K562 (cell line): ENCODE measurements around the gene PSMD4. TPM values are rescaled to one million over a fixed set of nuclear protein-coding genes. Genes with fewer than 3 reads are reported as not detected.

ENCODE experiments used
- KDM4B ChIP-seq, 2 experiments: fragments of 450-650 bp in 1 of 2; sonication (generic) in 1 of 2; IDR thresholded peaks; 2 replicates each; pipeline ENCODE4 v1.6.1; 2016 to 2017; ENCODE audit warnings: borderline replicate concordance in 2 of 2, antibody characterized with exemption in 1 of 2, low read depth in 1 of 2, mild to moderate bottlenecking in 1 of 2
- KHSRP ChIP-seq: fragments of 450-650 bp; IDR thresholded peaks from 2 replicates; pipeline ENCODE4 v1.6.1; 2017
- MBD2 ChIP-seq: sonication (generic); IDR thresholded peaks from 2 replicates; pipeline ENCODE4 v1.6.1; 2016; ENCODE audit warnings: low read depth, borderline replicate concordance
- NBN ChIP-seq: fragments of 450-650 bp; IDR thresholded peaks from 2 replicates; pipeline ENCODE4 v1.6.1; 2016; ENCODE audit warnings: low read depth, mild to moderate bottlenecking
- POLR3A ChIP-seq: IDR thresholded peaks from 2 replicates; pipeline ENCODE4 v1.6.1; 2011; ENCODE audit warnings: borderline replicate concordance, mild to moderate bottlenecking, moderate library complexity; ENCODE audit not compliant: insufficient read length, insufficient read depth; ENCODE audit errors: extremely low read depth
- RAD21 ChIP-seq, 2 experiments: fragments of 250-450 bp in 1 of 2; fragments of 450-650 bp in 1 of 2; sonication (Bioruptor Pico) in 1 of 2; formaldehyde crosslinking in 1 of 2; IDR thresholded peaks in 1 of 2; conservative IDR thresholded peaks in 1 of 2; 2 replicates each; pipeline versions ENCODE4 v1.4.0 to v1.8.0; 2020 to 2022; ENCODE audit warnings: mild to moderate bottlenecking in 2 of 2, moderate library complexity in 1 of 2
- RBM17 ChIP-seq: fragments of 200-400 bp; formaldehyde crosslinking; IDR thresholded peaks from 2 replicates; pipeline ENCODE4 v1.6.1; 2017; ENCODE audit warnings: low read depth, mild to moderate bottlenecking, low read length, borderline replicate concordance
- RNF219 ChIP-seq: fragments of 250-450 bp; sonication (Bioruptor Pico); IDR thresholded peaks from 2 replicates; pipeline ENCODE4 v1.5.0; 2022; ENCODE audit warnings: mild to moderate bottlenecking
- SAP30 ChIP-seq: fragments of 200-600 bp; sonication (generic); IDR thresholded peaks from 2 replicates; pipeline ENCODE4 v1.6.1; 2012; ENCODE audit warnings: borderline replicate concordance, low read depth, mild to moderate bottlenecking, moderate library complexity, low read length, control low read depth, inconsistent platforms; ENCODE audit not compliant: insufficient read depth, poor library complexity, severe bottlenecking
- TCF7 ChIP-seq: sonication (generic); IDR thresholded peaks from 2 replicates; pipeline ENCODE4 v1.6.1; 2016; ENCODE audit warnings: antibody characterized with exemption, borderline replicate concordance
- TCFL5 ChIP-seq: fragments of 250-450 bp; sonication (Bioruptor Pico); conservative IDR thresholded peaks from 2 replicates; pipeline ENCODE4 v1.6.1; 2021; ENCODE audit warnings: mild to moderate bottlenecking, moderate library complexity, matching md5 sums
- THRA ChIP-seq: fragments of 450-650 bp; IDR thresholded peaks from 2 replicates; pipeline ENCODE4 v1.6.1; 2017; ENCODE audit warnings: mild to moderate bottlenecking, moderate library complexity
- ZNF431 ChIP-seq: sonication (generic); formaldehyde crosslinking; IDR thresholded peaks from 2 replicates; pipeline ENCODE4 v1.8.0; 2022; ENCODE audit warnings: mild to moderate bottlenecking, missing genetic modification reagents
- ZNF592 ChIP-seq: fragments of 450-650 bp; IDR thresholded peaks from 2 replicates; pipeline ENCODE4 v1.6.1; 2017; ENCODE audit warnings: antibody characterized with exemption, mild to moderate bottlenecking
- ZNF609 ChIP-seq: sonication (generic); formaldehyde crosslinking; IDR thresholded peaks from 2 replicates; pipeline ENCODE4 v1.8.1; 2023; ENCODE audit warnings: missing genetic modification reagents, mild to moderate bottlenecking, borderline replicate concordance
- polyA plus RNA-seq, 8 experiments: library from polyadenylated mRNA; depleted of rRNA in 4 of 8; stranded (reverse) in 5 of 8; unstranded in 3 of 8; fragments of >200 nt; fragmentation: Nextera tagmentation in 2 of 8; fragmentation: Illumina TruSeq in 1 of 8; extraction: Ambion mirVana in 2 of 8; extraction: Trizol in 1 of 8; gene quantifications; 2 replicates each; pipeline versions ENCODE4 v1.2.1 to v1.2.3, GENCODE V29; 2011 to 2014; ENCODE audit warnings: inconsistent platforms in 1 of 8, missing spikeins in 1 of 8
- total RNA-seq, 7 experiments: library from RNA; depleted of rRNA in 6 of 7; stranded (reverse); fragments of >200 nt in 6 of 7; fragmentation: Illumina TruSeq in 2 of 7; extraction: Trizol in 2 of 7; gene quantifications; 2 replicates each; pipeline versions ENCODE4 v1.2.1 to v1.2.3, GENCODE V29; 2011 to 2021; ENCODE audit warnings: low replicate concordance in 1 of 7

PSMD4 gene
- total and polyA plus RNA-seq, 9 of the 15 experiments (the other 6 are each of a cell fraction or from before 2014, with no cell fraction given): 194 to 353 (median 295) TPM

- TF ChIP-seq RNF219 (no peak), TCF7 (no peak), POLR3A (no peak), ZNF609 (no peak), KDM4B (IDR thresholded peaks at IDR 0.05; ENCODE audit: borderline replicate concordance in 2 of 2, low read depth in 1 of 2) (no peak), ZNF592 (no peak), RAD21 (CRISPR knock-in tag; conservative IDR thresholded peaks at IDR 0.05 in 1 of 2, IDR thresholded peaks at IDR 0.05 in 1 of 2) (no peak), THRA (no peak), RBM17 (no peak), TCFL5 (CRISPR knock-in tag) (no peak), ZNF431 (no peak), KHSRP (no peak), MBD2 (no peak), NBN (no peak), SAP30 (no peak)
Observed at GRCh38 chr1:151312826-151313225, 58.3 kb downstream of the PSMD4 start (continued).
